GM12878 (cell line): ENCODE data around the gene ARID4B. TPM values are rescaled to one million over a fixed set of nuclear protein-coding genes. Genes with fewer than 3 reads are reported as not detected.

Experiments
- CHD1 ChIP-seq: IDR thresholded peaks from 2 replicates; pipeline ENCODE4 v1.6.1; 2012; ENCODE audit warnings: low read depth, low read length, improper control_type of control experiment
- FOS ChIP-seq: IDR thresholded peaks from 3 replicates; pipeline ENCODE4 v1.6.1; 2011; ENCODE audit warnings: borderline replicate concordance; ENCODE audit not compliant: insufficient read length; ENCODE audit errors: extremely low read depth
- RUNX3 ChIP-seq: IDR thresholded peaks from 2 replicates; pipeline ENCODE4 v1.6.1; 2012; ENCODE audit warnings: low read length, inconsistent platforms
- SP1 ChIP-seq: IDR thresholded peaks from one replicate; pipeline ENCODE4 v1.6.1; 2011; ENCODE audit warnings: low read depth, low read length
- polyA plus RNA-seq, 11 experiments: library from polyadenylated mRNA; depleted of rRNA in 4 of 11; unstranded in 6 of 11; stranded (reverse) in 5 of 11; fragments of >200 nt; fragmentation: Nextera tagmentation in 4 of 11; fragmentation: Illumina TruSeq in 1 of 11; extraction: Ambion mirVana in 4 of 11; extraction: Trizol in 1 of 11; gene quantifications; 1 replicate in 1 of 11; 2 replicates in 10 of 11; pipeline versions ENCODE4 v1.2.1 to v1.2.3, GENCODE V29; 2011 to 2016; ENCODE audit warnings: inconsistent platforms in 2 of 11, missing spikeins in 2 of 11, low read depth in 1 of 11
- total RNA-seq, 4 experiments: library from RNA; depleted of rRNA in 3 of 4; stranded (reverse); fragments of >200 nt in 3 of 4; fragmentation: Illumina TruSeq in 1 of 4; extraction: Trizol in 1 of 4; gene quantifications; 2 replicates each; pipeline versions ENCODE4 v1.2.1 to v1.2.3, GENCODE V29; 2013 to 2021
- TF ChIP-seq, protein P1 (sequence below): fragments of 450-650 bp; formaldehyde crosslinking; IDR thresholded peaks from 2 replicates; pipeline ENCODE4 v1.4.0; 2022; ENCODE audit warnings: mild to moderate bottlenecking, moderate library complexity
- TF ChIP-seq, protein P2 (sequence below): IDR thresholded peaks from 2 replicates; pipeline ENCODE4 v1.6.1; 2012; ENCODE audit warnings: improper control_type of control experiment, low read depth, low read length; ENCODE audit not compliant: insufficient replicate concordance

ARID4B gene
- total and polyA plus RNA-seq, 10 of the 15 experiments (the other 5 are each of a cell fraction or from before 2014, with no cell fraction given) = 13.6 to 39.1 (median 28.0) TPM

- TF ChIP-seq, protein P1, sequence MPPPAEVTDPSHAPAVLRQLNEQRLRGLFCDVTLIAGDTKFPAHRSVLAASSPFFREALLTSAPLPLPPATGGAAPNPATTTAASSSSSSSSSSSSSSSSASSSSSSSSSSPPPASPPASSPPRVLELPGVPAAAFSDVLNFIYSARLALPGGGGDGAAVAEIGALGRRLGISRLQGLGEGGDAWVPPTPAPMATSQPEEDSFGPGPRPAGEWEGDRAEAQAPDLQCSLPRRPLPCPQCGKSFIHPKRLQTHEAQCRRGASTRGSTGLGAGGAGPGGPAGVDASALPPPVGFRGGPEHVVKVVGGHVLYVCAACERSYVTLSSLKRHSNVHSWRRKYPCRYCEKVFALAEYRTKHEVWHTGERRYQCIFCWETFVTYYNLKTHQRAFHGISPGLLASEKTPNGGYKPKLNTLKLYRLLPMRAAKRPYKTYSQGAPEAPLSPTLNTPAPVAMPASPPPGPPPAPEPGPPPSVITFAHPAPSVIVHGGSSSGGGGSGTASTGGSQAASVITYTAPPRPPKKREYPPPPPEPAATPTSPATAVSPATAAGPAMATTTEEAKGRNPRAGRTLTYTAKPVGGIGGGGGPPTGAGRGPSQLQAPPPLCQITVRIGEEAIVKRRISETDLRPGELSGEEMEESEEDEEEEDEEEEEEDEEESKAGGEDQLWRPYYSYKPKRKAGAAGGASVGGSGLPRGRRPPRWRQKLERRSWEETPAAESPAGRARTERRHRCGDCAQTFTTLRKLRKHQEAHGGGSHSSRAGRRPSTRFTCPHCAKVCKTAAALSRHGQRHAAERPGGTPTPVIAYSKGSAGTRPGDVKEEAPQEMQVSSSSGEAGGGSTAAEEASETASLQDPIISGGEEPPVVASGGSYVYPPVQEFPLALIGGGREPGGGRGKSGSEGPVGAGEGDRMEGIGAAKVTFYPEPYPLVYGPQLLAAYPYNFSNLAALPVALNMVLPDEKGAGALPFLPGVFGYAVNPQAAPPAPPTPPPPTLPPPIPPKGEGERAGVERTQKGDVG (CRISPR knock-in tag) = no peak
- TF ChIP-seq, protein P2, sequence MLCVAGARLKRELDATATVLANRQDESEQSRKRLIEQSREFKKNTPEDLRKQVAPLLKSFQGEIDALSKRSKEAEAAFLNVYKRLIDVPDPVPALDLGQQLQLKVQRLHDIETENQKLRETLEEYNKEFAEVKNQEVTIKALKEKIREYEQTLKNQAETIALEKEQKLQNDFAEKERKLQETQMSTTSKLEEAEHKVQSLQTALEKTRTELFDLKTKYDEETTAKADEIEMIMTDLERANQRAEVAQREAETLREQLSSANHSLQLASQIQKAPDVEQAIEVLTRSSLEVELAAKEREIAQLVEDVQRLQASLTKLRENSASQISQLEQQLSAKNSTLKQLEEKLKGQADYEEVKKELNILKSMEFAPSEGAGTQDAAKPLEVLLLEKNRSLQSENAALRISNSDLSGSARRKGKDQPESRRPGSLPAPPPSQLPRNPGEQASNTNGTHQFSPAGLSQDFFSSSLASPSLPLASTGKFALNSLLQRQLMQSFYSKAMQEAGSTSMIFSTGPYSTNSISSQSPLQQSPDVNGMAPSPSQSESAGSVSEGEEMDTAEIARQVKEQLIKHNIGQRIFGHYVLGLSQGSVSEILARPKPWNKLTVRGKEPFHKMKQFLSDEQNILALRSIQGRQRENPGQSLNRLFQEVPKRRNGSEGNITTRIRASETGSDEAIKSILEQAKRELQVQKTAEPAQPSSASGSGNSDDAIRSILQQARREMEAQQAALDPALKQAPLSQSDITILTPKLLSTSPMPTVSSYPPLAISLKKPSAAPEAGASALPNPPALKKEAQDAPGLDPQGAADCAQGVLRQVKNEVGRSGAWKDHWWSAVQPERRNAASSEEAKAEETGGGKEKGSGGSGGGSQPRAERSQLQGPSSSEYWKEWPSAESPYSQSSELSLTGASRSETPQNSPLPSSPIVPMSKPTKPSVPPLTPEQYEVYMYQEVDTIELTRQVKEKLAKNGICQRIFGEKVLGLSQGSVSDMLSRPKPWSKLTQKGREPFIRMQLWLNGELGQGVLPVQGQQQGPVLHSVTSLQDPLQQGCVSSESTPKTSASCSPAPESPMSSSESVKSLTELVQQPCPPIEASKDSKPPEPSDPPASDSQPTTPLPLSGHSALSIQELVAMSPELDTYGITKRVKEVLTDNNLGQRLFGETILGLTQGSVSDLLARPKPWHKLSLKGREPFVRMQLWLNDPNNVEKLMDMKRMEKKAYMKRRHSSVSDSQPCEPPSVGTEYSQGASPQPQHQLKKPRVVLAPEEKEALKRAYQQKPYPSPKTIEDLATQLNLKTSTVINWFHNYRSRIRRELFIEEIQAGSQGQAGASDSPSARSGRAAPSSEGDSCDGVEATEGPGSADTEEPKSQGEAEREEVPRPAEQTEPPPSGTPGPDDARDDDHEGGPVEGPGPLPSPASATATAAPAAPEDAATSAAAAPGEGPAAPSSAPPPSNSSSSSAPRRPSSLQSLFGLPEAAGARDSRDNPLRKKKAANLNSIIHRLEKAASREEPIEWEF = no peak
- no peak for TF ChIP-seq RUNX3
- TF ChIP-seq SP1 = no peak
- TF ChIP-seq CHD1 = no peak
- no peak for TF ChIP-seq FOS
Measured at GRCh38 chr1:235187316-235187715, 140.7 kb downstream of the ARID4B start (continued).
